D721Med (cell line): Measurements from ENCODE around the gene LAMP1.

ENCODE experiments used
- DNase-seq: peaks from one replicate; pipeline ENCODE4 v3.0.0; 2011; ENCODE audit warnings: low spot score; ENCODE audit not compliant: insufficient read length
- FAIRE-seq: peaks from 2 replicates; lab custom pipeline; 2011; peaks lifted over from hg19 to GRCh38; lab: Jason Lieb, UNC
- TF ChIP-seq, protein P1 (sequence below): IDR thresholded peaks from 2 replicates; pipeline ENCODE4 v1.5.1; 2012; ENCODE audit warnings: mild to moderate bottlenecking, control low read depth; ENCODE audit not compliant: insufficient read depth; ENCODE audit errors: missing control alignments

Gene LAMP1

GRCh38 chr13:113315992-113316391 is 19.0 kb downstream of the LAMP1 start:
- FAIRE-seq (no peak), DNase-seq (no peak)
- TF ChIP-seq, protein P1, sequence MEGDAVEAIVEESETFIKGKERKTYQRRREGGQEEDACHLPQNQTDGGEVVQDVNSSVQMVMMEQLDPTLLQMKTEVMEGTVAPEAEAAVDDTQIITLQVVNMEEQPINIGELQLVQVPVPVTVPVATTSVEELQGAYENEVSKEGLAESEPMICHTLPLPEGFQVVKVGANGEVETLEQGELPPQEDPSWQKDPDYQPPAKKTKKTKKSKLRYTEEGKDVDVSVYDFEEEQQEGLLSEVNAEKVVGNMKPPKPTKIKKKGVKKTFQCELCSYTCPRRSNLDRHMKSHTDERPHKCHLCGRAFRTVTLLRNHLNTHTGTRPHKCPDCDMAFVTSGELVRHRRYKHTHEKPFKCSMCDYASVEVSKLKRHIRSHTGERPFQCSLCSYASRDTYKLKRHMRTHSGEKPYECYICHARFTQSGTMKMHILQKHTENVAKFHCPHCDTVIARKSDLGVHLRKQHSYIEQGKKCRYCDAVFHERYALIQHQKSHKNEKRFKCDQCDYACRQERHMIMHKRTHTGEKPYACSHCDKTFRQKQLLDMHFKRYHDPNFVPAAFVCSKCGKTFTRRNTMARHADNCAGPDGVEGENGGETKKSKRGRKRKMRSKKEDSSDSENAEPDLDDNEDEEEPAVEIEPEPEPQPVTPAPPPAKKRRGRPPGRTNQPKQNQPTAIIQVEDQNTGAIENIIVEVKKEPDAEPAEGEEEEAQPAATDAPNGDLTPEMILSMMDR, result no peak

GRCh38 chr13:113317031-113317430 is 20.0 kb downstream of the LAMP1 start:
- TF ChIP-seq, protein P1, result no peak
- no peak for FAIRE-seq
- no peak for DNase-seq

- TF ChIP-seq, protein P1, result no peak
- FAIRE-seq (no peak), DNase-seq (no peak)
These were observed 21.9 kb downstream of the LAMP1 start for GRCh38 chr13:113318956-113319355.

- DNase-seq, result no peak
These were observed 22.3 kb downstream of the LAMP1 start for GRCh38 chr13:113319371-113319770.

DNA sequence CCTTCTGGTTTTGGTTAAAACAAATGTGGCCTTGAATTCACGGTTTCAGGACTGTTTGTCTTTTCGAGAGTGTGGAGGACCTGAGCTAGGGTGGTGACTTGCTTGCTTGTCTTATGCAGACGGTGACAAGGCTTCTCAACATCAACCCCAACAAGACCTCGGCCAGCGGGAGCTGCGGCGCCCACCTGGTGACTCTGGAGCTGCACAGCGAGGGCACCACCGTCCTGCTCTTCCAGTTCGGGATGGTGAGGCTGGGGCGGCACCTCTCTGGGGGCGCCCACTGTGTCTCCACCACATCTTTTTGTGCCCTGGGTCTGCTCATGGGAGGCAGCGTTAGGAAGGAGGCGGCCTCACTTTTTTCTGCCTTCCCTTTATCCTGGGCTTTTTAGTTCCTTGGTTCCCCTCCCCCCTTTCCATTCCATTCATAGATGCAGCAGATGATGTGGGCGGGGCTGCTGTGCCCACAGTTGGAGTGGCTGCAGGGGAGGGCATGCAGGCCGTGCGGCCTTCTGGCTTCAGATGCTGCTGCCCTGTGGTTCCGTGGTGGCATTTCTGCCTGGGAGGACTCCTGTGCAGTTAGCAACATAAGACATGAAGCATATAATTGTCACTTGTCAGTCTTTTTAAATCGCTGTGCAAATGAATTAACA is 23.3 kb downstream of the LAMP1 start:
- no peak for FAIRE-seq
- TF ChIP-seq, protein P1, result no peak
- no peak for DNase-seq

More at GRCh38 chr13:113319371-113319770, 22.3 kb downstream of the LAMP1 start:
- FAIRE-seq, result no peak
- TF ChIP-seq, protein P1, result no peak

- TF ChIP-seq, protein P1, result no peak
- DNase-seq (no peak), FAIRE-seq (no peak)
These were observed 24.5 kb downstream of the LAMP1 start for GRCh38 chr13:113321546-113321945.

DNA sequence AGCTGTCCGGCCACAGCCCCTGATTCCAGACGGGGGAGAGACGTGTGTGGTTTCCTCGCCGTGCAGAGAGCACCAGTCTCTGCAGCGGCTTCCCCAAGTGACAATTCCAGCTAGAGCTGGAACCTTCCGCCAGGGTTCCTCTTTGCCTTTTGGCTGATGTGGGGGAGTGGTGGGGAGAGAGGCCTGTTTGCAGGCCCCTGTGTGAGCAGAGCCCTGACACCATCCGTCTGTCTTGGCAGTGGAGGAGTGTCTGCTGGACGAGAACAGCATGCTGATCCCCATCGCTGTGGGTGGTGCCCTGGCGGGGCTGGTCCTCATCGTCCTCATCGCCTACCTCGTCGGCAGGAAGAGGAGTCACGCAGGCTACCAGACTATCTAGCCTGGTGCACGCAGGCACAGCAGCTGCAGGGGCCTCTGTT is 25.0 kb downstream of the LAMP1 start:
- DNase-seq, result no peak
- FAIRE-seq, result no peak
- TF ChIP-seq, protein P1, result no peak
